Esophagus muscularis mucosa (tissue), 4 donors: ENCODE measurements around the gene PIK3CD.
"Not testable (repeated sequence)": the region's sequence is repeated elsewhere in the genome, so short reads cannot be mapped to it uniquely, and the experiment has no call there.

Source experiments
- CTCF ChIP-seq, 3 experiments: fragments of 200-600 bp in 2 of 3; fragments of 450-650 bp in 1 of 3; sonication (generic) in 2 of 3; IDR thresholded peaks; one replicate each; pipeline ENCODE4 v1.5.1; 2017 to 2019; ENCODE audit warnings: antibody characterized with exemption in 3 of 3, mild to moderate bottlenecking in 2 of 3, moderate library complexity in 1 of 3
- EP300 ChIP-seq: sonication (generic); formaldehyde crosslinking; IDR thresholded peaks from one replicate; pipeline ENCODE4 v1.6.1; 2017; ENCODE audit warnings: antibody characterized with exemption
- POLR2A ChIP-seq: fragments of 450-650 bp; IDR thresholded peaks from one replicate; pipeline ENCODE4 v1.6.1; 2017; ENCODE audit warnings: antibody characterized with exemption, moderate library complexity, mild to moderate bottlenecking, low read depth

GRCh38 chr1:9625030-9625429 is 26.5 kb upstream of the PIK3CD start:
- not testable (repeated sequence) for TF ChIP-seq POLR2A; CTCF (IDR thresholded peaks at IDR 0.05); EP300
